SK-N-MC (cell line): ENCODE data around the gene GRAP2.

Experiments used
- EZH2 ChIP-seq: fragments of 200-600 bp; sonication (generic); IDR thresholded peaks from one replicate; pipeline ENCODE4 v1.6.1; 2017; ENCODE audit warnings: antibody characterized with exemption
- FOXP2 ChIP-seq: optimal IDR thresholded peaks from 2 replicates; pipeline ENCODE3; 2011; ENCODE audit warnings: mild to moderate bottlenecking, moderate library complexity; ENCODE audit not compliant: insufficient read depth; ENCODE audit errors: extremely low read length, control extremely low read depth
- POLR2AphosphoS5 ChIP-seq: IDR thresholded peaks from 2 replicates; pipeline ENCODE4 v1.6.1; 2012; ENCODE audit warnings: mild to moderate bottlenecking, low read depth, low read length, borderline replicate concordance

- no peak for TF ChIP-seq EZH2
- TF ChIP-seq POLR2AphosphoS5, result no peak
- TF ChIP-seq FOXP2, result no peak
Observed at GRCh38 chr22:39990686-39991085, 89.8 kb downstream of the GRAP2 start.
